Stimulated activated CD4-positive, alpha-beta T cell treated with anti-CD3 and anti-CD28 coated beads, Interleukin-1b, Interleukin-23, amount 100 ng/mL, for 1 hour (primary cell): ENCODE data around the gene CCDC68.

Experiments used
- DNase-seq, 2 donors: peaks; one replicate each; pipeline ENCODE4 v3.0.0-alpha.2; 2020; ENCODE audit warnings: low read depth in 2 of 2

Gene CCDC68

DNA sequence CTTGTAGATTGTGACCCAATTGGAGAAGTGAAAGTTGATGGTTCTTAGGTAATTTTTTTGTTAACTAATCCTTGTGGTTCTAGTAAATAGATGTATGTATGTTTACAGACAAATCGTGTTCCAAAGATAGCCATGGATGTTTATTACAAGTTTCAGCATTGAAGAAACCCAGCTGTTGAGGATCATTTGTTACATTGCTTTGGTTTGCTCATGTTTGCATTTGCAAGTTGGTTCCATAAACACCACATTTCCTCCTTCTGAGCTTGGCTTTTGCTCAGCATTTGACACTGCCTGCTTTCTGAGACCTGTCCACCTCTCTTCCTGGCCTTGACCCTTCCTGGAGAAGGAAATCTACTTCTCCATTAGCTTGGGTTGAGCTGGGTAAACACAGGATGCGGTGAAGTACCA, 1.8 kb upstream of the CCDC68 start:
- DNase-seq = no peak

DNA sequence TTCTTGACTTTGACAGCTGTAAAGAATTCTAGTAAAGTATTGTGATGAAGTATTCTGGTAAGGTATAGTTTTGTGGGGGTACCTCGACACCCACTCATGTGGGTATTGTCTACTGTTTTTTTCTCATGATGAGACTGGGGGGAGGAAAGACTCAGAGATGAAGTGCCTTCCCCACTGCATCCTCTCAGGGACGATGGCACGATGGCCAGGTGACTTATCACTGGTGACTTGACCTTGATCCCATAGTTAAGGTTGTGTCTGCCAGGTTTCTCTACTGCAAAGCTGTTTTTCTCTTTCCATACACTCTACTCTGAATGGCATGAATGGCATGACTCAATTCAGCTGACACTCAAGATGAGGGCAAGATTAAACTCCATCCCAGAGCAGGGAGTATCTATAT, 936 bp upstream of the CCDC68 start:
- DNase-seq = no peak

DNA sequence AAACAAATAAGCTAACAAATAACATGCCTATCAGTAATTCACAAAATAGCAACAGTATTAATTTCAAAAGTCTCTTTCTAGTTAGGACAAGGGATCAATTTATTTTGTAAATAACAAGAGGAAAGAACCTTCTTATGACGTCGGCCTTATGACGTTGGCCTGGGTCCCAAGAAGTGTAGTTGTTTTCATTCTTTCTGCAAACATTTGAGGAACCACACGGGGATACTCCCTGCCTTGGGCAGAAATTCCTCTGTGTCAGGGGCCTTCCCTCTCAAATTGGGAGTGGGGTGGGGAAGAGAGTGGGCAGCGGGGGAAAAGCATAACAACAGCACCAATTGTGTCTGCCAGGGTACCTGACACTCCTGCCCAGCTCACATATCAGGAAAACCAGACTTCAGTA, 1.3 kb downstream of the CCDC68 start:
- no peak for DNase-seq

DNA sequence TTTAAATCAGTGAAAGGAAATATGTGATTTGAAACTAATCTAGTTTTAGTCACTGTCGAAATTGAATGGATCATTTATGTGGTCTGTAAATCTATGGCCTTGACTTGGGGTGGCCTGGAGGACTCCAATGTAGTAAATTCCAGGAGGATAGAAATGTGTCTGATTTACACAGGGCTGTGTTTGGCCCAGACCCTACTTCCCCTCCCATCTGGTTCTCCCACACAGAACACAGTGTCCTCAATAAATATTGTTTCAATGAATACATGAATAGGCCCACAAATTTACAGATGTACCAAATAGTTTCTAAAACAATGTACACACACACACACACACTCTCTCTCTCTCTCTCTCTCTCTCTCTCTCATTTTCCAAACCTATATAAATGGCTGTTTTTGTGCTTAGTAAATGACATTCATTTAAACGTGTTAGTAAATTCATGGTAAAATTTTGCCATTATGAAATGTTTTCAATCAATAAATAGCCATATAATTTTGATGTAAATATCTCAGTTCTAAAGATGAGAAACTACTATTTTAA, 1.9 kb downstream of the CCDC68 start:
- DNase-seq = no peak

DNA sequence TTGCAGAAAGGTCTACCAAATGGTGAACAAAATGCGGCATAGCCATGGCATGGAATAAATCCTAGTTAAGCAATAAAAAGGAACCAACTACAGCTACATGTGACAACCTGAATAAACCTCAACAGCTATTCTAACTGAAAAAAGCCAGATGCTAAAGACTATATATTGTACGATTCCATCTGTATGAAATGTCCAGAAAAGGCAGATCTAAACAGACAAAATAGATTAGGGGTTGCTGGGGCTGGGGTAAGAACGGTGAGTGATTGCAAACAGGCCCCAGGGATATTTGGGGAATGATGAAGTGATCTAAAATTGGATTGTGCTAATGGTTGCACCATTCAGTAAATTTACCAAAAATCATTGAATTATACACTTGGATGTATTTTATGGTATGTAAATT, 2.8 kb downstream of the CCDC68 start:
- DNase-seq = no peak

DNA sequence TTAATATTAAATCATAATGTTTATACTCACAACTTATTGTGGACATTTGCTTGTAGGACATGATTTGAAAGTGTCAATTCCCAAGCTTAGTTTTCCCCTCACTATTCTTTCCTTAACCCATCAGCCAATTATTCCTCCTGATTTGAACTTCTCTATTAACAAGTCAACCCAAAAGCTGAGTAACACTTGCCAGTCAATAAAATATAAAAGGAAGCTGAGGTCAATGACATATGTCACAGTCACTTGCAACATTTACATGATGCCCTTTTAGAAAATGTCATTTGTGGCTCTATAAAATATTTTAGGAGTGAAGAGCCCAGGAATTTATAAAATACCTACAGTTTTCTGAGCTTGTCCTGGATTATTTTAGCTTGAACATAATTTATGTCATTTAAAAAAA, 7.2 kb downstream of the CCDC68 start:
- DNase-seq = no peak

DNA sequence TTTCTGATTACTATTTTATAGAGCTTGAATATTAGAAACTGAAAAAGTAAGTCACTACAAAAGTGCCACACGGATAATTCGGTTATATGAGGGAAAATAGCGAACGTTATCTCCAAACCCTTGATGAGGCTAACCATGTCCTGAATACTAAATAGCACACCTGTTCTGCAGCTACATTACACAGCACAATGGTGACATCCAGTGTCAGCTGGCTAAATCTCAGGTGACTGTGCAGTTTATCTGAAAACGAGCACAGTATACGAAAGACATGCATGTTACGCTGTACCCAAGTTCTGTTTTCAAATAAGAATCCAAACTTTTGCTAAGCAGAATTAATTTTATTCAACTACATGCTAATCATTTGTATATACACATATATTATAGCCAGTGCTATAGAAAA, 9.0 kb downstream of the CCDC68 start:
- no peak for DNase-seq

DNA sequence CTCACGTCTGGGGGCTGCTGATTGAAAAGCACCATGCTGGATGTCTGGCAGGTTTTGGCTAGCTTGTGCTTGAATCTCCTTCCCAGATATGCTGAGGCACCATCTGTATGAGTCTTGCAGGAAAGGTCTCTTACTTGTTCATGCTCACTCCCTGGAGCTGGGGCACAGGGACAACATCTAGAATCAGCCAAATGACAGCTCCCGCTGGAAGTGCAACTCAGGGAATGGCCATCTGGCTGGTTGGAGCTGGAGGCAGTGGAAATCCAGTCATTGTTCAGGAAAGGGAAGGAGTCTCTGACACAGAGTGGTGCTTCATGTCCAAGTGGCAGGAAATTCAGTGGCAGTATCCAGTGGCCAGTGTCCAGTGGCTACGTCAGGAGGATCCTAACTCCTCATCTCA, 9.7 kb downstream of the CCDC68 start:
- no peak for DNase-seq

DNA sequence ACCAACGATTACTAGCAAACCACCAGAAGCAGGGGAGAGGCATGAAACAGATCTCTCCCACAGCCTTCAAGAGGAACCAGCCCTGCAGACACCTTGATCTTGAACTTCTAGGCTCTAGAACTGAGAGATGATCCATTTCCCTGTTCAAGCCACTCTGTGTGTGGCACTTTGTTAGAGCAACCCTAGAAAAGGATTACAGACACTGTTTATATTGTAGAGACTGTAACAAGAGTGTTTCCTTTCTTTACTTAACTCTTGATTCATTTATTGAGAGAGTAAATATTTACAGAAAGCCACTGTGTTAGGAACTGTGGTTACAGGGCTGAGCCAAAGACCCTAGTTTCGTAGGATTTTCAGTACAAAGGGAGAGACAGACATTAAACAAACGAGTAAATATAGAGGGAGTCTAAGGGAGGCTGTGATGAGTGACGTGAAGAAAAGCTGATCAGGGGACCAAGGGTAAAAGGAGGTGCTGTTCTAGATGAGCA, 10.9 kb downstream of the CCDC68 start:
- DNase-seq = no peak

DNA sequence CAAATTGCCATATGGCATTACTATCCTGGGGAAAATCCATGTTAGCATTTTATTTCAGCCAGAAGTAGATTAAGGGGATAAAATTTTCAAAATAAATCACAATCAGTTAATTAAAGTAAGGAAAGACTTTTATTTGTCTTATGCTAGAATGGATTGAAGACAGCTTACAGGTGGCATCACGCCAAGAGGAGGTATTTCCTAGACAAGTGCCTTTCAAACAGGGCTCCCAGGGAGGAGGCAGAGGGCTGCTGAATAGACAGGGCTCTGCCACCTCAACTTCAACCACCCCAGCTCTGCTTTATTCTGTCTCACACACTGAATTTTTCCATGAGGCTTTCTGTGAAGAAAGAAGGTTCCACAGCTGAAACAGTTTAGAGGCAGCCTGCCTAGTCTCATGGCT, 12.2 kb downstream of the CCDC68 start:
- no peak for DNase-seq

DNA sequence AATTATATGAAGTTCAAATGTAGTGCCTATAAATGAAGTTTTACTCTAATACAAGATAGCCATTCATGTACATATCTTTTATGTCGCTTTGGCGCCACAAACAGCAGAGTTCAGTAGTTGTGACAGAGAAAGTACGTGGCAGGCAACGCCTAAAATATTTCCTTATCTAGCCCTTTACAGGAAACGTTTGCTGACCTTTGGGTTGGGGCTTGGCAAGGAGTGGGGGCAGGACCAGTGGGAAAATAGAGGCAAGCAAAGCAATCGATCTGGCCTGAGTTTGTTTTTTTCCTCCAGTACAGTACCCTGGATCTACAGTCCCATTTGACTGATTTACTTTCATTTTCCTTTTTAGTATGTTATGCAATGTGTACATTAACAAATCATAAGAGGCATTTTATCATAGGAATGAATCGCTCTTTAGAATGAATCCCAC, 13.1 kb downstream of the CCDC68 start:
- no peak for DNase-seq

DNA sequence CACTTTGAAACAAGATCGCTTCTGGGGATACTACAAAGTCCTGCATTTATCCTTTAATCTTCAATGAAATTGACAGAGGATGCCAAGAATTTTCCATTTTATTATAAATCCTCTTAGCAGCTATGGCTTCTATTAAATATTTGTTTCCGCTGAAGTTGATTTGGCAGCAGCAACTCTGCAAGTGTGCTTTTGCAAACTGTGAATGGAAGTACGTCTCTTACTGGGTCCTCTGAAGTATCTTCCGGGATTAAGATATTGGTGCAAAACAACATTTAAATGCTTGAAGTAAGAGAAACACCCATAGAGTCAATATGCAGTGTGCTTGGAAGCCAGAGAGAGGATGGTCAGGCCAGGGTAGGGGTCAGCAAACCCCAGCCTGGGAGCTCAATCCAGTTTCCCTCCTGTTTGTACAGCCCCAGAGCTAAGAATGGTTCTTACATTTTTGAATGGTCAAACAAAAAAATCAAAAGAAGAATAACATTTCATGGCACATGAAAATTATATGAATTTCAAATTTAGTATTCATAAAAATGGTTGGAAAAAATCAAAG, 13.6 kb downstream of the CCDC68 start:
- DNase-seq = no peak

DNA sequence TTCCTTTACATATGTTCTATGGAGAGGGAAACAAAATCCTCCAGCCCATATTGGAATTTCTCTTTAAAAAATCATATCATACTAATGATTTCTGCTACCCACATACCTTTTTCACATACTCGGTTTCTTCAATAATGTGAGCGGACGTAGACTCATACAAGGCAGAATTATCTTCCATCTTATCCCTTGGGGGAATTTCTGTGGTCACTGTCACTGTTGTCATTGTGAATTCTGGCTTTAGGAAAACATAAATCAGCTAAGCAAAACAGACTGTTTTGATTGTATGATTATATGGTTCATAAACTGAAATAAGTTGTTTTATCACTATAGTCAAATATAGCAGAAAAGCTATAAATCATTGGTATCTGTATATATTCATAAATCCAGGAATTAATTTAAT, 16.7 kb downstream of the CCDC68 start:
- DNase-seq = no peak

DNA sequence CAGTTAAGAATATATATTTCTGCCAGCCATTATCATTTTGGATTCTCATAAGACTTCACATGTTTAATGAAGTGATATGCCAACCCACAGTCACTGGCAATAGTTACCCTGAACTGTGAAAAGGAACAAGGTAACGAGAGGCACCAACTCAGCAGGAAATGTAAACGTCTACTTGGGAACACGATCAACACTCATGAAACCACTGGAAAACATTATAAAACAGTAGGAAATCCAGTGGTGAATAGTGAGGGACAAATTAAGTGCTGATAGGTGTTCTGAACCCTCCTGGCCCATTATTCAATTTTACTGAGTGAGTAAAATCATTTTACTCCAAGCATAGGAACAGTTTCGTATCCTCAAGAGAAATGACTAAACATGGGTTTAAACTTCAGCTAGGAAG, 17.1 kb downstream of the CCDC68 start:
- DNase-seq = no peak

DNA sequence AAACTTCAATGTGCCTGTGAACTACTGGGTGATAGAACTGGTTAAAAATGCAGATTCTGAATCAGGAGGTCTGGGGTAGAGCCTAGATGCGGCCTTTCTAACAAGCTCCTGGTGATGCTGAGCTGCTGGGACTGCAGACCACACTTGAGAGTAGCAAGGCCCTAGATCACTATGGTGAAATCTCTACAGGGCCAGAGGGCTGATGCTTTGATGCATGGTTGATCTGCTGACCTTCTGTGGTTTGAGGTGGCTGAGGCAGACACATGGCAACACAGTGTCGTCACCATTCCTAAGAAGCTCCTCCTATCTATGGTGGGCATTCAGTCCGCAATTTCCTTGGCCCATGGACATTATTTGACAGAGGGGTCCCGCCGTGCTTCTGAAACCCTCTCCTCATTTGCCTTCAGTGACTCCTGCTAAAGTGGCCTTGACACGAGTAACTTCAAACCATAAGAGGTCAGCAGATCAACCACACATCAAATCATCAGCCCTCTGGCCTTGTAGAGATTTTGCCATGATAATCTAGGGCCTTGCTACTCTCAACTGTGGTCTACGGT, 19.8 kb downstream of the CCDC68 start:
- no peak for DNase-seq

DNA sequence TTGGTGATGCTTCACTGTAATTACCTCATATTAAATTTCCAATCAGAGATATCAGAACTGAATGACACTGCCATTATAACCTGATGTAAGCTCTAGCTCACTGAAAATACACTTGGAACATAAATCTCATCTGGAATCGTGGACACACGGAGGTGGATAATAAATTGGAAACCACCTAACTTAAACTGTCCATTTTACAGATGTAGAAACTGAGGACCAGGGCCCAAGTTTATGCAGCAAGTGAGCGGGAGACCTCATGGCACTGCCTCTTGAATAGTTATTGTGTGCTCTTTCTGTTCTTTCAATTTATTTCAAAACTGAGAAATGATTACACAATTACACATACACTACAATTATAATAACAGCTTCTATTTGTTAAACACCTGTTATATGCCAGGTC, 20.8 kb downstream of the CCDC68 start:
- no peak for DNase-seq

DNA sequence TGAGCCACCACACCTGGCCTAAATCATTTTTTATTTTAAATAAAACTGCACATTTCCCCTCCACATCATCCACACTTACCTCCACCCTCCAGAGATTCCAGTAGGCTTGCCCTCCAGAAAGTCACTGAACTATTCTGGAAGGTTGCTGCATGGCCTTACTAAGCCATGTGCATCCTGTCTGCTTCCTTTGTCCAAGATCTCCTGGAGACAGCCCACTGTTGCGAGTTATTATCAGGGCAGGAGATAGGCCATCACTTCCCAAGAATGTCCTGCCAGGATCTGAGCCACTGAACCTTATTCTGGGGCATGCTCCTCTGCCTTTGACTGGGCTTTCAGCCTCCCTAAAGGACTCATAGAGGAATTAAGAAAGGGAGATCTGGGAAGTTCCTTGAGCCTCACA, 26.8 kb downstream of the CCDC68 start:
- DNase-seq = no peak

DNA sequence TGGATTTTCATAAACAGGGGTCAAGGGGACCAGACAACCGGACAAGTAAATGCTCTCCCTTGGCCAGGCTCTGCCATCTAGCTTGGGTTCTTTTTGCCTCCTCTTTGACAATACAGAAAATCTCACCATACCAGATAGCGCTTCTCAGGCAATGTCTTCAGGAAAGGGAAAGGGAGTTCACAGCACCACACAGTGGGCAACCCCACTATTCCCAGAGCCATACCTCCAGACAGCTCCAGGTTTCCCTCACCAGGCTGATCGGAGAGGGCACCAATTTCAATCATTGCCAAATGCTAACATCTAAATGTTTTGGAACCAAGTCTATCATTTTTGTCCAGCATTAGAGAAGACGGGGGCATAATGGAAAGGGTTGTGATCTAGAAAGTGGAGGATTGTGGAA, 28.1 kb downstream of the CCDC68 start:
- DNase-seq = no peak

DNA sequence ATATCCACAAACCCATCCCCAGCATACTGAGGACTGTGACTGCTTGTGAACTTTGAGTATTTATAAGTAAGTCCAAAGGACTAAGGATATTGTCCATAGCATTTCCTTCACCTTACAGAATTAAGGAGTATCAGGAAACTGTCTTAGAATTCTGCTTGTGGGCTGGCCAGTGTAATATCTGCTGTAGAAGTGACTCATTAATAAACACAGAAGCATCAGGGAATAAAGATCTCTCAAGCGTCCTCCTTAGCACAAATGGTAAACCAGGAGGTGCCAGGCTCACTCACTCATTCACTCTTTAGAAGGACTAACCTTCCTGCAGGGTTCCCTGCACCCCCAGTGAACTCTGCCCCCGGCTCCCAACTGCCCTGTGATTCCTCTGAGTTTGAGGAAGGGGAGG, 31.0 kb downstream of the CCDC68 start:
- DNase-seq = no peak

DNA sequence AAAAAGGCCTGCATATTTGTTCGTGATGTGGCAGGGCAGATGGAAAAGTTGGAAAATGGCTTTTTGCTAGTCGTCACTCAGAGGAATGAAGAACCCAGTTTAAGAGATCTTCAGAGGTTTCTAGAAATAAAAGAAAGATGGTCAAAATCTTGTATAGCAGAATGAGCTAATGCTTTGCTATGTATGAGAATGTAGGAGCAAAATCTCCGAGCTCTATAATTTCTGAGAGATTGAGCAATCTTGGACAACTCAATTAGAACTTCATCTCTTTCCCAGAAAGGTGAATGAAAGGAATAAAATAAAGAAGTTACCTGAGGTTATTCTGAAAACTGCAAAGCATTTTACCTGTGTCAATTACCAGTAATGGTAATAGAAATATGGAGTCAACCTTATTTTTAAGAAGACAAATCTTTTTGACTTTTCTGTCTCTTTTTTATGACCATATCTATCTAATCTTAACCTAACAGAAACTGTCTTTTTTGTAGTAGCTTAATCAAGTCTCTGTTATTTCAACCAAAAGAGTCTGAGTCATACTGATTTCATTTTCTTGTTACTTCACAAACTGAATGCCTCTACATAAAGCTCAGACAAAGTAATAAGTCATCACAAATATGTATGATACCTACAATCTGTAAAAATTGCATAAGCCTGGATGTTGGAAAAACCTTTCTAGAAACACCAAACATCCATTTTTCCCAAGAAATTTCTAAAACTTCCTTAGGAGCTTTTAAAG, 32.5 kb downstream of the CCDC68 start:
- no peak for DNase-seq

DNA sequence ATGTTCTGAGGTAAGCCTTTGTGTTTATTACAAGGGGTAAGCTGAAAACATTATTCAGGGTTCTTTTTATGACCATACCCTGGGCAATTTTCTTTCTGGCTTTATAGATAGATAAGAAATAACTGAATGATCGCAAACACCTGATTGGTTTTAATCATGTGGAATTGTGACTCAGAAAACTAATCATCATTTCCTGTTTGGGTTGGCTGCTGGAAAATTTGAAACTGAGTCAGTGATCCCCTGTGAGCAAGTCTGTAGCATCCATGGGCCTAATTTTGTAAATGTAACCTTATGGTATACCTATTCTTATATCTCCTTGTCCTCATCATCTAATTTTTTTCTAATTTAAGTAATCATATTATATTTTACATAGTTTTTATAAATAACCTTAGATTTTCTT, 34.3 kb downstream of the CCDC68 start:
- no peak for DNase-seq

DNA sequence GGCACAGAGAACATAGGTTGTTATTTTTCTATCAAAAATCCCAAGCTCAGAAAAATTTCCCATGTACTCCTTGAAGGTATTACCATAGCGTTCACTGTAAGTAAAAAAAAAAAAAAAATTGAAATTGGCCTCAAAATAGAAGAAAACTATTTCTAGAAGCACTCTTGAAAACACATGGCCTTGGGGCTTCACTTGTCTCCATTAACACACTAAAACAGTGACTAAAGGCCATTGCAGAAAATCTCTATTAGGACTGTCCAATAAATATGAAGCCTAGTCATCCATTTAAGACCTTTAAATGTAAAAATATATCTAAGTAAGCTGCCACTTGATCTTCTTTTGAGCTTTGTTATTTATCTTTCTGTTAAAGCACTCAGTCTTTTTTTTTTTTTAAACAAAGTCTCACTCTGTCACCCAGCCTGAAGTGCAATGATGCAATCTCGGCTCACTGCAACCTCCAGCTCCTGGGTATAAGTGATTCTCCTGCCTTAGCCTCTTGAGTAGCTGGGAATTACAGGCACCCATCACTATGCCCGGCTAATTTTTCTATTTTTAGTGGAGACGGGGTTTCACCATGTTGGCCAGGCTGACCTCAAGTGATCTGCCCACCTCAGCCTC, 35.8 kb downstream of the CCDC68 start:
- no peak for DNase-seq

DNA sequence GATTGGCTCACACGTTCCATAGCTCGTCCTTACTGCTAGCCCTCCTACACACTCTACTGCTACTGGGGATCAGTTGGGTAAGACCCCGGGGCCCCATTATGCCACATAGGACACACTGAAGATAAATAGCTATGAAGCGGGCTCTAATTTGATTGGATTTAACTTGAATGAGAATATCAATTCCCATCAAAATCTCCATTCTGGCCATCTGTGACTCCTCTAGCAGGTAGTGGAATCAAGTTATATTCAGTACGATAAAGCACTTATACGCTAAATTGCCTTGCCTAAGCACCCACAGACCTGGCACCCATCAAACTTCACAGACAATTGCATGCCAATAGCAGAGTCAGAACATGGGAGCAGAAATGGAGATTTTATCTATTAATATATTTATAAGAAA, 39.8 kb downstream of the CCDC68 start:
- no peak for DNase-seq
